ENCODE data around the gene TTLL12.

TTLL12 gene

DNA sequence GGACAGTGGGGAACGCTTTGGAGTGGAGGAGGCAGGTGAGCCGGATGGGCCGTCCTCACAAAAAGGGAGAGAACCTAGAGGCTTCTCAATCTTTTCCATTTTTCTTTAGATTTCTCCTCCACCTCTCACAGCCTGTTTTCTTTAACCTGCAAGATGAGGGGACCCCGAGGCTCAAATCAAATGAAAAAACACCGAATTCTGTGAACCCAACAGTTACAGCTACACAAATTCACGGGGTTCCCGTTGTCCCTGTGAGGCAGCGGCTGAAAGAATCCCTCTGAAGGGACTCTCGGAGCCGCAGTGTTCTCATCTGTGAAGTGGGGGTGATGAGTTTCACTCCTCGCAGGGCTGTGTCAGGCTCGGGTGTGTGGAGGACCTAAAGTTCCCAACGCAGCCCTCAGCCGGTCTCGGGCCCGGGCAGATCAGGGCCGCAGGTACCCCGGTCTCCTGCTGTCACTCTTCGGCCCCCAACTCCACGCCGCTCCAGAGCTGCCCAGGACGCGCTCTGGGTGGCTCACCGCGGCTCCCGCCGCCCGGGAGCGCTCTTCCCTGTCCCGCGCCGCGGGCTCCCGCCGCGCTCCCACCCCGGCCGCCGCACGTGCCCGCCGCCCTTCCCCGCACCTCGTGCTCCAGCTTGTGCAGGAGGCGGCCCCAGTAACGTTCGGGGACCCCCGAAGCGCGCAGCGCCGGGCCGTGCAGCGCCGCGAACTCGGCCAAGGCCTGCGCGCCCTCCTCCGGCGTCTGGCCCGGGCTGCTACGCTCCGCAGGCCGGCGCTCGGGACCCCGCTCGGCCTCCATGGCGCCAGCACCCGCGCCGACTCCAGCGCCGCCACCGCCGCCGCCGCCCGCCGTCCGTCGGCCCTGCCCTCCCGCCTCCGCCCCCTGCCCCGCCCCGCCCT lies at the start of gene TTLL12:
Gene TTLL12 (minus strand): TSS at position 863 of the 899 bp plus-strand sequence. CDS start 65 bp downstream, at position 798.
- peak; percentile 46 for DNase-seq

- no peak for DNase-seq
Measured at GRCh38 chr22:43235445-43236409, 48.8 kb upstream of the TTLL12 start.

GRCh38 chr22:43234264-43234988 lies 47.5 kb upstream of the TTLL12 start:
- DNase-seq, result no peak

DNA sequence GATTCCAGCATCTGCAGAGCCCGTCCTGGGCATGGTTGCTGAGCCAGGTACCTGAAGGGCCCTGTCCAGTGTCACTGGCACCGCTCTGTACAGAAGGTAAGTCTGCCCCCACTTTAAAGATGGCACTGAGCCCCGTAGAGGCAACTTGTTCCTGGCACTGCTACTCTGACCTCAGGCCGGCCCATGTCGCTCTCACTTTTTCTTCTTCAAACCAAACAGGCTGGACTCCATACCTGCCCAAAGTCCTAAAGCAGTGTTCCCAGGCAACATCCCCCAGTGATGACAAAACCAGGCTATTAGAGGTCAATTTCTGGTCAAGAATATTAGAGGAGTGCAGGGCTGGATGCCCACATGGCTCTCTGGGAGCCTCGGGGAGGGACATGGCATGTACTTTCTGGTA lies 46.6 kb upstream of the TTLL12 start:
- no peak for DNase-seq

GRCh38 chr22:43232445-43232844 lies 45.5 kb upstream of the TTLL12 start:
- no peak for DNase-seq

GRCh38 chr22:43231724-43232034 lies 44.7 kb upstream of the TTLL12 start:
- DNase-seq, result no peak

DNA sequence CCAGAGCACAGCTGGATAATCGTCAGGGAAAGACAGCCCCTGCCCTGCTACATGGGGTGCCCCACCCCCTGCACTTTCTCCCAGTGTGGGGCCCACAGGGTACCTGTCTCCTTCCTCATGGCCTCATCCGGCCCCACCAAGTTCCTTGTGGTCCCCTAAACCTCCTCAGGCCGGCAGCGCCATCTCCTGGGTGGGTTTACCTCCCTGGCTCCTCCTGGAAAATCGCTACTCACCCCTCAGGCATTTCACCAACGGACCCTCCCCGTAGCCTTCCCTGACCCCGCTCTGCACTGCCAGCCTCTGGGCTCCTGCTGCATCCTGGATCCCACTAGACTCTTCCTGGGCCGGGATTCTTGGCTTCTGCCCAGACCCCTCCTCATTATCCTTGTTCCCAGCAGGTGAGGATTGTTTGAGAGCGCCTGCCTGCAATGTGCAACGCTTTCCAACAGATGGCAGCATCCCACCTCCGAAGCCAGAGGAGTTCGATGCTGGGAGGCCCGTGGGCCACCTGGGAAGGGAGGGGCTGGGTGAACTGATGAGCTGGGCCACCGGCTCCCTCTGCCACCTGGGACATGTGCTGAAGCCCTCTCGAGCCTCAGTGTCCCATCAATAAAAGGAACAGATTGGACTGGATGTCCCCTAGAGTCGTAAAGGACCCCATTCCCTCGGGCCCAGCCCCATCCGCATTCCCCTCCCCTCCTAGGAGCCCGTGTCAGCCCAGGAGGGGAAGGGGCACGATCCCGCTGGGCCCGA lies 44.2 kb upstream of the TTLL12 start:
- DNase-seq, result peak; percentile 53

GRCh38 chr22:43230571-43230970 lies 43.6 kb upstream of the TTLL12 start:
- DNase-seq, result no peak

DNA sequence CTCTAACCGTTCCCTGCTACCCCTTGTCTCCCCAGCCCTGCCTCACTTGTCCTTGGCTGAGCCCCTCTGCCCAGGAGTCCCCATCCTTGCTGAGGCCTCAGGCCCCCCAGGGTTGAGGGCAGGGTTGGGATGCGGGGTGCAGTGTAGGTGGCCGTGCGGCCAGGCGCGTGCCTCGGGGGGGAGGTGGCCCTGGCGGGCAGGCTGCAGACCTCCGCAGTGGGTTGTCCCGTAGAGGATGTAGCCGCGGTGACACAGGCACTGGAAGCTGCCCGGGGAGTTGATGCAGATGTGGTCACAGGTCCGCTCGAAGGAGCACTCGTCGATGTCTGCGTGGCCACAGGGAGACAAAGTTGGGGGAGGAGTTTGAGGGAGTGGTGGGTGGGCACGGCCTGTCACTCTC lies 41.9 kb upstream of the TTLL12 start:
- no peak for DNase-seq

- DNase-seq, result no peak
Measured at GRCh38 chr22:43228330-43228729, 41.4 kb upstream of the TTLL12 start.

DNA sequence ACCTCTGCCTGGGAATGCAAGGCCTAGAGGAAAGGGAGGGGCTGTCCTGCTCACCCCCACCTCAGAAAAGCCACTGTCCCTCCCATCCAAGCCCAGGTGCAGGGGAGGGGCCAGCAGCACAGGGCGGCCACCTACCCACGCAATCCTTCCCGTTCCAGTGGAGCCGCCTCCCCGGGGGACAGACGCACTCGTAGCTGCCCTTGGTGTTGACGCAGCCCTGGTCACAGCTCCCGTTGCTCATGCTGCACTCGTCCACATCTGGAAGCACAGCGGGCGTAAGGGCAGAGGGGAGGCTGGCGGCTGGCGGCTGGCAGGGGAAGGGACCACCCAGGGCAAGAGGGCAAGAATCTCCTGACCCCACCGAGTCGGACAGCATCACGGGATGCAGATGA lies 40.3 kb upstream of the TTLL12 start:
- DNase-seq, result no peak

DNA sequence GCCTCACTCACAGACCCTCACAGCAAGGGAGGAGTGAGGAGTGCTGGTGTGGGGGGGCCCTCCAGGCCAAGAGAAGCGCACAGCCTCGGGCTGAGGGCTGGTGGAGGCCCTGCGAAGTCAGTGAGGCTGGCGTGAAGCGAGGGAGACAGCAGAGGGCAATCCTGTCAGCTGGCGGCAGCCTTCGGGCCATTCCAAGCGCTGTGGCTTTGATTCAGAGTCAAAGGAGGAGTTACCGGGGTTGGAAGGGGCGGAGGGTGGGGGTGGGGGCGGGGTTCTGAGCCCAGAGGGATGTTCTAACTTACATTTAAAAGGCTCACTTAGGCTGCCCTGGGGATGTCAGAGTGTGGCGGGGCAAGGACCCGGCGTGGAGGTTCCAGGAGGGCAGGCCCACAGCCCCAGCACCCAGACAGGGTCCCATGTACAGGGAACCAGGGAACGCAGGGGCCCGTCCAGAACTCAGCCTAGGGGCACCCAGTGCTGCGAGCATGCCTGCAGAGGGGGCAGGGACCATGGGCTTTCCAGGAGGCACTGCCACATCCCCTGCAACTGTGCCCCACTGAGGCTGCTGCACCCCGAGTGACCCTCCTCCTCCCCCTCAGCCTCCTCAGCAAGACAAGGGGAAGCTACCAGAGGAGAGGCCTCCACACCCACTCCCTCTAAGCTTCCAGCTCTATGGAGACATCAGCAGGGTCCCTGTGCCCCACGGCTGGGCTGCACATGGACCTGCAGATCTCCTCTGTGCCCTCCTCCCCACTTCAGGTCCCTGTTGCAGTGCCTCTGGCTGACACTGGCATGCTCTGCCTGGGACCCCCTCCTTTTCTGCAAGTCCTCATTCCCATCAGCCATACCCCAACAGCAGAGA lies 39.7 kb upstream of the TTLL12 start:
- no peak for DNase-seq

DNA sequence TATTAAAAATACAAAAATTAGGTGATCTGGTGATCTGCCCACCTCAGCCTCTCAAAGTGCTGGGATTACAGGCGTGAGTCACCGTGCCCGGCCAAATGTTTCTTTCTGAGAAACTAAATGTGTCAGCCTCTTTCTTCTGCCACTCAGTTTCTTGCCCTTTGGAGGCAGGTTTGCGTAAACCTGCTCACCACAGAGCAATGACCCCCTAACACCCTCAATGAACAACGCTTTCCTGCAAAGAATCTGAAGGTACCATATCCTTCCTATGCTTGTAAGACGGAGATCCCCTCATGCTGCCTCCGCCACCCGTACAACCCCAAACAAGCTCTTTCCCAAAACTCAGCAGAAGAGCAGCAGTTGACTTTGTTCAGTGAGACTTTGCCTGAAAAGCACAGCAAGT lies 38.7 kb upstream of the TTLL12 start:
- no peak for DNase-seq

DNA sequence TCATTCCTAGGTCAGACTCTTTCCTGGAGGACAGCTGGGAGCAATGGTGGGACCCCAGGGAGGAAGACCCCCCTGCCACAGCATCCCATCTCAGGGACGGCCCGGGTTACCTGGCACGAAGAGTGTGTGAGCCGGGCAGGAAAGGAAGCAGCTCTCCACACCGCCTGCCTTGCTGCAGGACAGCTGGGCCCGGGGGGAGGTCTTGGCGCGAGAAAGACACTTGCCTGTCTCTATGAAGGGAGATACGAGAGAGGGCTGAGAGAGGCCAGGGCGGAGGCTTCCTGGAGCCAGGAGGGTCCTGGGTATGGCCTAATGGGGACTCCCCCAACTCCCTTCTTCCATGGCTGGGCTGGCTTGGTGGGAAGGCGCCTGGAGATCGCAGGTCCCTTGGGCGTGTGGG lies 36.1 kb upstream of the TTLL12 start:
- DNase-seq, result no peak

DNA sequence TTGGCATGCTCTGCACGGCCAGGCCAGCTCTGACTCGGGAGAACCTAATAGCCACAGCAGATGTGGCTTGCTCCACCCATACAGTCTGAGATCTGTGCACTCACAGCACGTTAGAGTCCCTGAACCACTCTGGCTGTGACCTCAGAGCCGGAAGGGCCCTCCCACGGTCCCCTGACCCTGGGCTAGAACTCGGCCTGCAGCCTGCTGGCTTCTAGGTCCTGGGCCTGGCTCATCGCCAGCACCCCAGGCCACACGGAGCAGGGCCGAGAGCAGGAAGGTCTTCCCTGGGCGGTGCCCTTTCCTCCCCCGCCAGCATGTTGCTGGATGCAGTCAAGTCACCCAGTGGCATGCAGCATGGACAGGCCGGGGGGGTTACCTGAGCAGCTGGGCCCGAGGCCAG lies 35.3 kb upstream of the TTLL12 start:
- no peak for DNase-seq

GRCh38 chr22:43220625-43221380 lies 33.9 kb upstream of the TTLL12 start:
- no peak for DNase-seq

DNA sequence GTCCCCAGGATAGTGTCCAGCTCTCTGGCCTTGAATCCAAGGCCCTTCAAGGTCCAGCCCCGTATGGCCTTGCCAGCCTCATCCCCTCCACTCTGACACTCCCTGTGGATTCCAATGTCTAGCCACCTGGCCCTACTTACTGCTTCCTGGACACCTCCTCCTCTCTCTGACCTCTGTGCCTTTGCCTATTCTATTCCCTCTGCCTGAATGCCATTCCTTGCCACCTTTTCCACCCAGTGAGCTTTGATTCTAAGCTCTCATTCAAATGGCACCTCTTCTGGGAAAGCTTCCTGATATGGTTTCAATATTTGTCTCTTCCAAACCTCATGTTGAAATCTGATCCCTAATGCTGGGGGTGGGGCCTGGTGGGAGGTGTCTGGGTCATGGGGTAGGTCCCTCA lies 31.9 kb upstream of the TTLL12 start:
- no peak for DNase-seq

- no peak for DNase-seq
Measured at GRCh38 chr22:43217285-43218030, 30.5 kb upstream of the TTLL12 start.

GRCh38 chr22:43216738-43217137 lies 29.8 kb upstream of the TTLL12 start:
- DNase-seq, result no peak

- no peak for DNase-seq
Measured at GRCh38 chr22:43213962-43214361, 27.0 kb upstream of the TTLL12 start.
